Stimulated activated CD8-positive, alpha-beta memory T cell treated with anti-CD3 and anti-CD28 coated beads, Interleukin-12 subunit alpha, Interleukin-12 subunit beta, amount 100 ng/mL, for 24 hours (primary cell): Measurements from ENCODE around the gene OR2V2.

Experiments used
- DNase-seq: peaks from one replicate; pipeline ENCODE4 v3.0.0-alpha.2; 2020; ENCODE audit errors: extremely low read depth

The OR2V2 gene

GRCh38 chr5:181207214-181207959, 60.0 kb downstream of the OR2V2 start:
- no peak for DNase-seq

- DNase-seq = no peak
Measured at GRCh38 chr5:181207960-181208253, 60.5 kb downstream of the OR2V2 start.
